Anterior cingulate cortex (tissue), 58 donors: ENCODE data around the gene MOB1B.
"Not testable (repeated sequence)": the region's sequence is repeated elsewhere in the genome, so short reads cannot be mapped to it uniquely, and the experiment has no call there.

Experiments used
- DNase-seq, 58 donors: peaks; one replicate each; lab custom pipeline; 2025; lab: John Stamatoyannopoulos, UW

The MOB1B gene

DNA sequence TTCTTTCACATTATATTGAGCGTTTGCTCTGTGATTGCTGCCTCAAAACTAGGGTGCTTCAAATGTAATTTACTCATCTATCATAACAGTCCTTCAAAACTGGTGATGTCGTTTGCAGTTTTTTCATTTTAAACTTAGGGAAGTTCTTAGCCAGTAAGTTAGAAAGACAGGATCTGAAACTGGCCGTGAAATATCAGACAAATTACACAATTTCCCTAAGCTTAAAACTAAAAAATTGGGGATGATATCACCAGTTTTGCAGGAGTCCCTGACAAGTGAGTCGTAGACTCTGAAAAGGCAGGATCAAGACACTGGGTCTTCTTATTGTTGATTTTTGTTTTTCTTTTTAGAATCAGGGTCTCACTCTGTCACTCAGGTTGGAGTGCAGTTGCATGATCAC lies 44.8 kb downstream of the MOB1B start:
- DNase-seq, result no peak

DNA sequence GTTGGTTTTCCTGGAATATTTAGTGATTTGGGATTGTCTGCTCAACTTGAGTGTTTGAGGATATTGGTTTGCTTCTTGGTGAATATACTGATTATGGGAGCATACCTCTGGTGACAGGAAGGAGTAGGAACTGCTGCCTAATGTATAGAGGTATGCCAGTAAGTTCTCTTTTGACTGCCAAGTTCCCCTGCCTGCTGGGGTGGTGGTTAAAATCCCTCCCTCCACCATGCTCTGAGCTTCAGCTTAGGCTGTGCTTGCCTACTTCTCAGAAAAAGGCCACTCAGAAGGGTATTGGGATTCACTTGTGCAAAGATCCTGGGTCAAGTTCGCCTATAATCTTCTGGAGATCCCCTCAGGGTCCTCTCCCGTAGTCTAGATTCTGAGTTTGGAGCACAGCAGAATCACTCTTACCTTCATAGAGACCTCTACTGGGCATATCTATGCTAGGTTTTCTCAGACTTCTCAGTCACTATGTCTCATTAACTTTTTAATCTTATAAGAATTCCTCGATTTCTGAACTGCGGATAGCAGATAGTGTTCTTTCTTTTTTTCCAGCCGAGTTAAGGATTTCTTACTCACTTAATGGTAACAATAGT lies 46.6 kb downstream of the MOB1B start:
- no peak for DNase-seq

GRCh38 chr4:70954032-70954431 lies 51.9 kb downstream of the MOB1B start:
- DNase-seq, result no peak

DNA sequence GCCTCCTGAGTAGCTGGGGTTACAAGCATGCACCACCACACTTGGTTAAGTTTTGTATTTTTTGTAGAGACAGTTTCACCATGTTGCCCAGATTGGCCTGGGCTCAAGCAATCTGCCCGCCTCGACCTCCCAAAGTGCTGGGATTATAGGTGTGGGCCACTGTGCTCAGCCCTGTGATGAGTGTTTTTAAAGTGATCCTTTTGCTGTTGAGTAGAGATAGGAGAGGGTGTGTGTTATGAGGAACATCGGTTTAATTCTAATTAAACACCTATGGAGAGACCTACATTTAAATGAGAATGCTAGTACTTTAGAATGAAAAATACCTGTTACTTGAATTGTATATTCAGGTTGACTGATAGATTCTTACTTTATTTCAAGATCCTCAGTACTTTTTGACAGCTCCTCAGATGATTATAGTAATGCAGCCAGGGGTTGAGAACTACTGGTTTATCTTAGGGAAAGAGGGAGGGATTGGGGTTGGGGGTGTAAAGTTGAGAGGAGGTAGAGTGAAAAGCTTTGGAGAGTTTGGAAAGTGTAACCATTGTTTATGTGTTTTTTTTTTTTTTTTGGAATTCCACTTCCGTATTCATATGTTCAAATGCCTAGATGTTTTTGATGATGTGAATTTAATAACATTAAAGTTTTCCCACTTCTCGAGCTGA lies 54.5 kb downstream of the MOB1B start:
- DNase-seq, result no peak

DNA sequence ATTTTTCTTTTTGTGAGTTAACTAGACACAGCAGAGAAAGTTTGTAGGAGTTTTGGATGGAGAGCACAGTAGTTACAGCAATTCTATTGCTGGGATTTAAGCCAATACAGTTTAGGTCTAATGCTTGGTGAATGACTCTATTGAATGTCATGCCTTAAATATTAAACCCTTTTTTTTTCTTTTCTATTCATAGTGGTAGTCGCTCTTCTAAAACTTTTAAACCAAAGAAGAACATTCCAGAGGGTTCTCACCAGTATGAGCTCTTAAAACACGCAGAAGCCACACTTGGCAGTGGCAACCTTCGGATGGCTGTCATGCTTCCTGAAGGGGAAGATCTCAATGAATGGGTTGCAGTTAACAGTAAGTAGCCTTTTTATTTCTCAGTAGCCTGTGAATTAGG lies 56.5 kb downstream of the MOB1B start:
- DNase-seq, result no peak

- no peak for DNase-seq
Observed at GRCh38 chr4:70969076-70969475, 66.9 kb downstream of the MOB1B start.

DNA sequence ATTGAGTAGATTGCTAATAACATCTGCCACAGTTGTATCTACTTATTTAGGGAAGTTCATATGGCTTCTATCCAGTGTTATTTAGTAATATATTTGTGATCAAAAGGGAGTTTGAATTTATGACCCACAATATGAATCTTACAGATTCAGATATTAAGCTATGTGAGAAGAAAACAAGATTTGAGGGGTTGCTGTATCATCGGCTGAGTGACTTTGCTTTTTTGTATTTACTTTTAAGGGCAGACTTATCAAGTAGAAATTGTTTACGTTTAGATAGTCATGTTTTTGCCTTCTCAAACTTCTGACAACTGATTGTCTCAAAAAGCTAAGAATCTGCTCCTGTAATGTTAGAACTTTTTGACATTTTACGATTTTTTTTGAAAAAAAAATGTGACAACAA lies 74.1 kb downstream of the MOB1B start:
- DNase-seq, result no peak

- no peak for DNase-seq
Observed at GRCh38 chr4:70979445-70980008, 77.4 kb downstream of the MOB1B start.

- no peak for DNase-seq
Observed at GRCh38 chr4:70980196-70980595, 78.0 kb downstream of the MOB1B start.

DNA sequence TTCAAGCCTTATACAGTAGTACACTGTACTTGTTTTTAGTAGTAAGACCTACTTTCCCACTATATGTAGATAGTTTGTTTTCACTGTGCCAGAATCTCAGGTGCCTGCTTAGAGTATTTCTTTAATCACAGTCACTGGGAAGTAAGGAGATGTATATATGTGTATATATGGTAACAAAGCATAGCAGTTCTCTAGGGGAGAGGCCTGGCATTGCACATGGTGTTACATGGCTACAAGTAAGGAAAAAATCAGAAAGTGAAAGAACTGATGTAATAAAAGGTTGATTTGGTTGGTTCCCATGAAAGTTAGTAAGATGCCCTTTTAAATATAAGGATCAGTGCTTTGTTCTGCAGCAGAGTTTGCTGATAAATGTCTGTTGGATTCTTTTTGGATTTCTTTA lies 81.9 kb downstream of the MOB1B start:
- DNase-seq, result no peak

DNA sequence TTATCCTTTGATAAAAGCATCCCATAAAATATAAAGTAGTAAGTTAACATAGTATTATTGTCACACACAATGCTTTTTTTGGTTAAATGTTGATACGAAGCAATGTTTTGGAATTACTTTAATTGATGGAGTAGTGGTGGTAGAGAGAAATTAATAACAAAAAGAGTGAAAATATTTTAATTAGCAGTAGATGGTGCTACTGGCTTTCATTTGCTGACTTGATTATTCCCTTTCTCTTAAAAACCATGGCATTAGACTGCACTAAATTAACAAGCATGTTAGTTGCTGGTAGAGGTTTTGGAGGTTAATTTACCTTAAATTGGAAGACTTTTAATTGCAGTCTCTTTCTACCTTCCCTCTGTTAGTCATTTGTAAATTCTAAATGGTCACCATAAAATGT lies 82.4 kb downstream of the MOB1B start:
- no peak for DNase-seq

- DNase-seq, result no peak
Observed at GRCh38 chr4:70991596-70991995, 89.4 kb downstream of the MOB1B start.

DNA sequence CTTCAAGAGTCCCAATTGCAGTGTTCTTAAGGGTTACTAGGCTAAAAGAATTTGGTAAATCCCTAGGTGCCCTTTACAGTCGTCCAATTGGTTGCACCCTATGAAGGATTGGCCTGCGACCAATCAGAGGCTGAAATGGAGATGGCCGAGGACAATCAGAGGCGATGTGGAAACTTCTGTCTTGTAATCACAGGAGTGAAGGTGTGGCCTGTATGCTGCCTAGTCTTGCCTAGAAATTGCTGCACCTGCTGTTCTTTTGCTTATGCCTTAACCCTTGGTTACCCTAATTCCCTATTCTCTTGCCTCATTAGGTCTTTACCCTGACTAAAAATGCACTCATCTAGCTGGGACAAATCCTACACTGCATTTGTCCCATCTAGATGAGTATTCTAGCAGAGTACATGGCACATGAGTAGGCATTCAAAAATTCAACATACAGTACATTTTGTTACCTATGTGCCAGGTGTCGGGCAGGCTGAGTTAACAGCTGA lies 90.3 kb downstream of the MOB1B start:
- DNase-seq, result peak in 2 of 58 donors; percentile 9 to 12

GRCh38 chr4:70993181-70994068 lies 91.3 kb downstream of the MOB1B start, which contains the start of gene DCK:
Gene DCK (plus strand): TSS chr4:70993649. CDS start chr4:70993836, 187 bp downstream.
- DNase-seq, result peak; percentile 31 to 90 (median 81)

DNA sequence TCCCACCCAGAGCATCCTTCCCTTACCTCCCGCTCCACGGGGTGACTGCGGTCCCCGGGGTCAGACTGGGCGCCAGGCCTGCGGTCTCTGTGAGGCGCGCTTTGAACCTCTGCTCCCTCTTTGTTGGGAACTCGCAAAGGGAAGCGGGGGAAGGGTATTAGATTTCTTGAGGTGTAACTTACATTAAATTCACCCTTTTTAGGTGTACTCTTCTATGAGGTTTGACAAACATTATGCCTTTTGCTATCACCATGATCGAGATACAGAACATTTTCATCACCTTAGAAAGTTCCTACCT lies 91.8 kb downstream of the MOB1B start:
- peak in 1 of 58 donors; percentile 49 for DNase-seq

DNA sequence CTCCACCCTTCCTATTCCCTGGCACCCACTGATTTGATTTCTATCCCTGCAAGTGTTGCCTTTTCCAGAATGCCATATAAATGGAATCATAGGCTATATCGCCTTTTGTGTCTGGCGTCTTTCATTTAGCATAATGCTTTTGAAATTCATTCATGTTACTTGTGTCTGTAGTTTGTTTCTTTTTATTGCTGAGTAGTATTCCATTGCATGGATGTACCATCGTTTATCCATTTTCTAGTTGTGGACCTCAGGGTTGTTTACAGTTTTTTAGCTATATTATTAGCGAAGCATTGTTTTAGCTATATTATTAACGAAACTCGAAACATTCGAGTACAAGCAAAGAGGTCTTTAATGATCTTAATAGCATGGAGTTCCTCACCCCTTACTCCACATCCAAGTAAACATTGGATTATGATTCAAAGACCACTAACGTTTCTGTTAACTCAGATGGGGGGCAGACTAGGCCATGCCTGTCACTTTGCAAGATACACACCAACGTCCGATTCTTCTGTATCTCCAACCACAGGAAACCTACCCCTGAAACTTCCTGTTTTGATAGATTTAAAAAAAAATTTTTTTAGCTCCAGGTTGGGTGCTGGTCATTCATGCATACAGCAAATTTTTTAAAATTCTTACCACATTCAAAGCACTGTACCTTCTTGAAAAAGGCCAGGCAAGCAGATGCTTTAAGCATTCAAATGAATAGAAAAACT lies 92.4 kb downstream of the MOB1B start:
- no peak for DNase-seq

DNA sequence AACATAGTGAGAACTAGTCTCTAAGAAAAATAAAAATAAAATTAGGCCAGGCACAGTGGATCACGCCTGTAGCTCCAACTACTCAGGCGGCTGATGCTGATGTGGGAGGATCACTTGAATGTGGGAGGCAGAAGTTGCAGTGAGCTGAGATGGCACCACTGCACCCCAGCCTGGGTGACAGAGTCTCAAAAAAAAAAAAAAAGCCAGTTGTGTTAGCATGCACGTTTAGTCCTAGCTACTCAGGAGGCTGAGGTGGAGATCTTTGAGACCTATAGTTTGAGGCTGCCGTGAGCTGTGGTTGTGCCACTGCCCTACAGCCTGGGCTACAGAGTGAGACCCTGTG lies 93.8 kb downstream of the MOB1B start:
- DNase-seq, result peak in 2 of 58 donors; percentile 8 to 13

- DNase-seq, result no peak
Observed at GRCh38 chr4:70997036-70997435, 94.9 kb downstream of the MOB1B start.

DNA sequence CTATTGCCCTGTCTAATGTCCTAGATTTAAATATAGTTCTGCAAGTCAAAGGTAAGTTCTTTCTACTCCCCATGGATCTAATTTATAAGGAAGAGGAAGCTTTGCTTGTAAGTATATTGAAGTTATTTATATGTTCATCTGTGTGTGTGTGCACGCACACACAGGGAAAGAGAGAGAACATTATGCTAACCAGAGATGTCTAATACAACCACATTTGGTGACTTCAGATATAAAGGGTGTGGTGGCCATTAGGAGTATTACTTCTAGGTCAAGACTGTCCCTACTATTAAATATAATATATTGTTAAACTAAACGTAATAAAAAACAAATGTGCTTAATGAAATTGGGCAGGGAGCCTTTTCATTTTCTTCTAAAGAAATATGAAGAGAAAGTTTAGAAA lies 95.4 kb downstream of the MOB1B start:
- no peak for DNase-seq

- not testable (repeated sequence) for DNase-seq
Observed at GRCh38 chr4:70999639-71000038, 97.5 kb downstream of the MOB1B start.

- DNase-seq, result not testable (repeated sequence)
Observed at GRCh38 chr4:71001363-71001762, 99.2 kb downstream of the MOB1B start.
